Skeletal muscle tissue (tissue), 4 donors: ENCODE measurements around the gene SPDYC. TPM values are rescaled to one million over a fixed set of nuclear protein-coding genes. Genes with fewer than 3 reads are reported as not detected.

Source experiments
- H3K27ac ChIP-seq: one replicate; pipeline ENCODE4 v1.7.0; 2013; ENCODE audit warnings: mild to moderate bottlenecking, low read depth, low read length, inconsistent platforms
- H3K27me3 ChIP-seq, 3 donors: one replicate each; pipeline ENCODE4 v1.7.0; 2013; ENCODE audit warnings: low read length in 3 of 3; ENCODE audit not compliant: control insufficient read depth in 3 of 3, insufficient read depth in 3 of 3
- H3K36me3 ChIP-seq, 3 donors: one replicate each; pipeline ENCODE4 v1.7.0; 2013; ENCODE audit warnings: low read length in 3 of 3; ENCODE audit not compliant: control insufficient read depth in 3 of 3, insufficient read depth in 3 of 3
- H3K4me1 ChIP-seq, 3 donors: one replicate each; pipeline ENCODE4 v1.7.0; 2013; ENCODE audit warnings: low read length in 3 of 3, mild to moderate bottlenecking in 3 of 3; ENCODE audit not compliant: control insufficient read depth in 3 of 3, insufficient read depth in 3 of 3
- H3K4me3 ChIP-seq, 3 donors: one replicate each; pipeline ENCODE4 v1.7.0; 2013; ENCODE audit warnings: low read length in 3 of 3
- H3K9ac ChIP-seq, 3 donors: one replicate each; pipeline ENCODE4 v1.7.0; 2013; ENCODE audit warnings: low read length in 3 of 3, mild to moderate bottlenecking in 3 of 3, moderate library complexity in 2 of 3, low read depth in 1 of 3
- H3K9me3 ChIP-seq, 3 donors: one replicate each; pipeline ENCODE4 v1.7.0; 2013; ENCODE audit warnings: low read length in 3 of 3; ENCODE audit not compliant: control insufficient read depth in 3 of 3
- total RNA-seq: library from RNA; depleted of rRNA; stranded (reverse); fragments of >200 nt; gene quantifications from one replicate; pipeline ENCODE4 v1.2.3, GENCODE V29; 2014
- donor health status: Osteomylitis.

Gene SPDYC
- not detected for total RNA-seq

- Histone ChIP-seq H3K4me1 (peaks cover 0 to 3% (median 0%) of the 10 kb centered on the region in 3 donors), H3K27me3 (no peaks in the 10 kb centered on the region), H3K4me3 (no peak within 1 kb of the TSS), H3K9me3 (no peaks in the 10 kb centered on the region), H3K9ac (no peak within 1 kb of the TSS), H3K36me3 (no peaks in the 10 kb centered on the region), H3K27ac (no peak within 1 kb of the TSS)
Measured at GRCh38 chr11:65170058-65170534, at the start of gene SPDYC. Gene SPDYC (plus strand): TSS chr11:65170233. CDS start chr11:65171358, 1,125 bp downstream.

- H3K4me1 ChIP-seq, result peaks cover 31 to 50% (median 34%) of the 10 kb centered on the region in 3 donors
- no peaks in the 10 kb centered on the region for H3K9me3 ChIP-seq
- H3K27me3 ChIP-seq, result no peaks in the 10 kb centered on the region
- H3K36me3 ChIP-seq, result peaks cover 38 to 46% (median 43%) of the 10 kb centered on the region in 3 donors
- H3K4me3 ChIP-seq, result peak overlapping the region; percentile 1 to 99 (median 88)
- H3K9ac ChIP-seq, result peak overlapping the region; percentile 95 to 98 (median 97)
- peak overlapping the region; percentile 91 for H3K27ac ChIP-seq
Measured at GRCh38 chr11:65120831-65121230, 49.2 kb upstream of the SPDYC start.

- peaks cover 24 to 44% (median 28%) of the 10 kb centered on the region in 3 donors for H3K4me1 ChIP-seq
- no peaks in the 10 kb centered on the region for H3K9me3 ChIP-seq
- H3K36me3 ChIP-seq, result peaks cover 43 to 48% (median 48%) of the 10 kb centered on the region in 3 donors
- H3K4me3 ChIP-seq, result peak overlapping the region; percentile 88 to 99 (median 99)
- H3K27me3 ChIP-seq, result no peaks in the 10 kb centered on the region
- H3K27ac ChIP-seq, result peak overlapping the region; percentile 91
- peak overlapping the region; percentile 95 to 98 (median 97) for H3K9ac ChIP-seq
Measured at GRCh38 chr11:65121447-65121864, 48.6 kb upstream of the SPDYC start.

- Histone ChIP-seq H3K4me3 (peak within 1 kb of the TSS; percentile 88 to 99 (median 99)), H3K4me1 (peaks cover 20 to 38% (median 22%) of the 10 kb centered on the region in 3 donors), H3K9me3 (no peaks in the 10 kb centered on the region), H3K27me3 (no peaks in the 10 kb centered on the region), H3K27ac (peak within 1 kb of the TSS; percentile 91), H3K9ac (peak within 1 kb of the TSS; percentile 95 to 98 (median 97)), H3K36me3 (peaks cover 49 to 54% (median 54%) of the 10 kb centered on the region in 3 donors)
Measured at GRCh38 chr11:65121865-65122696, 48.0 kb upstream of the SPDYC start, which contains the start of the genes FAU and MRPL49. Gene FAU (minus strand): TSS chr11:65122134. CDS start chr11:65121813, 321 bp downstream. Gene MRPL49 (plus strand): TSS chr11:65122321. CDS start chr11:65122347, 26 bp downstream.

- no peak overlapping the region for H3K9ac ChIP-seq
- H3K27me3 ChIP-seq, result no peaks in the 10 kb centered on the region
- H3K4me1 ChIP-seq, result peaks cover 16 to 27% (median 19%) of the 10 kb centered on the region in 3 donors
- no peak overlapping the region for H3K27ac ChIP-seq
- no peaks in the 10 kb centered on the region for H3K9me3 ChIP-seq
- H3K4me3 ChIP-seq, result no peak overlapping the region
- peaks cover 66 to 67% (median 66%) of the 10 kb centered on the region in 3 donors for H3K36me3 ChIP-seq
Measured at GRCh38 chr11:65124480-65125196, 45.4 kb upstream of the SPDYC start.

- Histone ChIP-seq H3K36me3 (peaks cover 66 to 67% (median 66%) of the 10 kb centered on the region in 3 donors), H3K4me1 (peaks cover 16 to 31% (median 17%) of the 10 kb centered on the region in 3 donors), H3K4me3 (no peak overlapping the region), H3K9ac (no peak overlapping the region), H3K27me3 (no peaks in the 10 kb centered on the region), H3K9me3 (no peaks in the 10 kb centered on the region), H3K27ac (no peak overlapping the region)
Measured at GRCh38 chr11:65125197-65126056, 44.6 kb upstream of the SPDYC start.

- Histone ChIP-seq H3K4me3 (no peak overlapping the region), H3K27ac (no peak overlapping the region), H3K9me3 (no peaks in the 10 kb centered on the region), H3K27me3 (no peaks in the 10 kb centered on the region), H3K4me1 (peaks cover 9 to 28% (median 10%) of the 10 kb centered on the region in 3 donors), H3K9ac (no peak overlapping the region), H3K36me3 (peaks cover 68 to 70% (median 69%) of the 10 kb centered on the region in 3 donors)
Measured at GRCh38 chr11:65126624-65127274, 43.3 kb upstream of the SPDYC start.

DNA sequence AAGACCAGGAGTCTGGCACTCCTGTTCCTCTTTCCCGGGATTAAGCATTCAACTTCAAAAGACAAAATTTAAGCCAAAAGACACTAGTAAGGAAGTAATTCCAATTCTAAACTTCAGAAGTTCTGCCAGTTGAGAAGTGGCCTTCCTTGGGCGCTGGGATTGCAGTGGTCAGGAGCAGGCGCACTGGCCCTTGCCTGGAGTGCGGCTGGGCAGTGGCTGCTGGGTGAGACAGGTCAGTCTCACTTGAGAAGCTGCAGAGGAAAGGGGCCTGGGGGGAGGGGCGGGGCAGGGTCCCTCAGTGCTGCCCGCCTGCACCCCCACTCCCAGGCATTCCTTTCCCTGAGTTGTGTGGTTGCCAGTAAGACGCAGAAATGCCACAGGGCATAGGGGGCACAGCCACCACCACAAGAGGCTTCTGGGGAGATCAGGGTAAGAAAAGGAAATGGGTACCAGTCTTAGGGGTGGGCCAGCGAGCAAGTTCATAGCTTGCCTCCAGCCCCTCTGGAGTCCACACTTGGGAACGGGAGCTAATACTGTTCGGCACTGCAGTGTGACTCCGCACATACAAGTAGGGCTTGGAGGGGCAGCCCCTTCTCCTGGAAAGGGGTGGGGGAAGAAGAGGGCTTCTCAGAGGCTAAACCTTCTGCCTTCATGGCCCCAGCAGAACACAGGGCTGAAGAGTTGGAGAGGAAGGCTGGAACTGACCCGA lies 42.4 kb upstream of the SPDYC start:
- Histone ChIP-seq H3K4me3 (no peak overlapping the region), H3K27ac (no peak overlapping the region), H3K9ac (no peak overlapping the region), H3K36me3 (peaks cover 76 to 78% (median 78%) of the 10 kb centered on the region in 3 donors), H3K9me3 (no peaks in the 10 kb centered on the region), H3K27me3 (no peaks in the 10 kb centered on the region), H3K4me1 (peaks cover 15 to 31% (median 18%) of the 10 kb centered on the region in 3 donors)
